ENCODE results near the gene ELOVL1.

Gene ELOVL1

DNA sequence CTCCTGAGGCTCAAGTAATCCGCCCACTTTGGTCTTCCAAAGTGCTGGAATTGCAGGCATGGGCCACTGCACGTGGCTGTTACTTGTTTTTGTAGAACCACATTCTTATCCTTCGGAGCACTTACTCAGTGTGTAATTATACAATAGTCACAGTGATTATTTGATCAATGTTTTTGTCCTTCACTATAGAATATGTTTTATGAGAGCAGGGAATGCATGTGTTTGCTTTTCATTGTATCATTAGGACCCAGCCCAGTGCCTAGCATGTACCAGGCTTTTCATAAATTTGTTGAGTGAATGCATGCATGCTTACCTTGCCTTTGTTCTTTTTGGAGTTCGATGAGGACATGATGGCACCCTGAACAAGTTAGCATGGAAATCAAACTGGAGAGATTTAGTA lies 27.7 kb upstream of the ELOVL1 start:
- DNase-seq (ENCODE audit: low read depth in 1 of 2, low spot score in 1 of 2) = no peak
- no peak overlapping the region for H3K4me3 ChIP-seq (replicated peaks; ENCODE audit: insufficient read depth, low read length)
- no peaks in the 10 kb centered on the region for H3K27me3 ChIP-seq (ENCODE audit: insufficient read depth, poor library complexity, severe bottlenecking)
- no peak overlapping the region for H3K27ac ChIP-seq (replicated peaks)
- TF ChIP-seq, protein P1, sequence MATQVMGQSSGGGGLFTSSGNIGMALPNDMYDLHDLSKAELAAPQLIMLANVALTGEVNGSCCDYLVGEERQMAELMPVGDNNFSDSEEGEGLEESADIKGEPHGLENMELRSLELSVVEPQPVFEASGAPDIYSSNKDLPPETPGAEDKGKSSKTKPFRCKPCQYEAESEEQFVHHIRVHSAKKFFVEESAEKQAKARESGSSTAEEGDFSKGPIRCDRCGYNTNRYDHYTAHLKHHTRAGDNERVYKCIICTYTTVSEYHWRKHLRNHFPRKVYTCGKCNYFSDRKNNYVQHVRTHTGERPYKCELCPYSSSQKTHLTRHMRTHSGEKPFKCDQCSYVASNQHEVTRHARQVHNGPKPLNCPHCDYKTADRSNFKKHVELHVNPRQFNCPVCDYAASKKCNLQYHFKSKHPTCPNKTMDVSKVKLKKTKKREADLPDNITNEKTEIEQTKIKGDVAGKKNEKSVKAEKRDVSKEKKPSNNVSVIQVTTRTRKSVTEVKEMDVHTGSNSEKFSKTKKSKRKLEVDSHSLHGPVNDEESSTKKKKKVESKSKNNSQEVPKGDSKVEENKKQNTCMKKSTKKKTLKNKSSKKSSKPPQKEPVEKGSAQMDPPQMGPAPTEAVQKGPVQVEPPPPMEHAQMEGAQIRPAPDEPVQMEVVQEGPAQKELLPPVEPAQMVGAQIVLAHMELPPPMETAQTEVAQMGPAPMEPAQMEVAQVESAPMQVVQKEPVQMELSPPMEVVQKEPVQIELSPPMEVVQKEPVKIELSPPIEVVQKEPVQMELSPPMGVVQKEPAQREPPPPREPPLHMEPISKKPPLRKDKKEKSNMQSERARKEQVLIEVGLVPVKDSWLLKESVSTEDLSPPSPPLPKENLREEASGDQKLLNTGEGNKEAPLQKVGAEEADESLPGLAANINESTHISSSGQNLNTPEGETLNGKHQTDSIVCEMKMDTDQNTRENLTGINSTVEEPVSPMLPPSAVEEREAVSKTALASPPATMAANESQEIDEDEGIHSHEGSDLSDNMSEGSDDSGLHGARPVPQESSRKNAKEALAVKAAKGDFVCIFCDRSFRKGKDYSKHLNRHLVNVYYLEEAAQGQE (IDR thresholded peaks at IDR 0.05; ENCODE audit: insufficient replicate concordance, low read depth) = no peak
- TF ChIP-seq SPI1 (IDR thresholded peaks at IDR 0.05; ENCODE audit: borderline replicate concordance, low read depth) = no peak
- no peak for TF ChIP-seq GABPA (IDR thresholded peaks at IDR 0.05; ENCODE audit: low read depth)
- no peak for TF ChIP-seq POLR2AphosphoS5 (IDR thresholded peaks at IDR 0.05; ENCODE audit: low read depth)
- TF ChIP-seq, protein P2, sequence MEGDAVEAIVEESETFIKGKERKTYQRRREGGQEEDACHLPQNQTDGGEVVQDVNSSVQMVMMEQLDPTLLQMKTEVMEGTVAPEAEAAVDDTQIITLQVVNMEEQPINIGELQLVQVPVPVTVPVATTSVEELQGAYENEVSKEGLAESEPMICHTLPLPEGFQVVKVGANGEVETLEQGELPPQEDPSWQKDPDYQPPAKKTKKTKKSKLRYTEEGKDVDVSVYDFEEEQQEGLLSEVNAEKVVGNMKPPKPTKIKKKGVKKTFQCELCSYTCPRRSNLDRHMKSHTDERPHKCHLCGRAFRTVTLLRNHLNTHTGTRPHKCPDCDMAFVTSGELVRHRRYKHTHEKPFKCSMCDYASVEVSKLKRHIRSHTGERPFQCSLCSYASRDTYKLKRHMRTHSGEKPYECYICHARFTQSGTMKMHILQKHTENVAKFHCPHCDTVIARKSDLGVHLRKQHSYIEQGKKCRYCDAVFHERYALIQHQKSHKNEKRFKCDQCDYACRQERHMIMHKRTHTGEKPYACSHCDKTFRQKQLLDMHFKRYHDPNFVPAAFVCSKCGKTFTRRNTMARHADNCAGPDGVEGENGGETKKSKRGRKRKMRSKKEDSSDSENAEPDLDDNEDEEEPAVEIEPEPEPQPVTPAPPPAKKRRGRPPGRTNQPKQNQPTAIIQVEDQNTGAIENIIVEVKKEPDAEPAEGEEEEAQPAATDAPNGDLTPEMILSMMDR (IDR thresholded peaks at IDR 0.05; ENCODE audit: insufficient read depth, low read length) = no peak

DNA sequence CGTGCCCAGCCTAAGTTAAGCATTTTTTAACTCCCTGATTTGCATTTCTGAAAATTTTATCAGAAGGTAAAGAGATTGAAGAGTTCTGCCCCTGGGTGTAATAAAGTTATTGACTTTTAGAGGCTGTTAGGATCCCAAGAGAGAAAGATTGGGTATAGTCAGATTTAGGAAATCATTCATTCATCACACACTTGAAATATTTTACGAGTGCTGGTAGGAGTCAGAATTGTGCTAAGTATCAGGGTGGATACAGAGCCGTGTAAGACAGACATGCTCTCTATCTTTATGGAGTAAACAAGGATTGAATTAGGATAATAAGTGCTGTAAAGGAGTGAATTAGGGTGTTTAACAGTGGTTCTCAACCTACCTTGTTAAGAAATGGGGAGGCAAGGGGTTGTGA lies 24.9 kb upstream of the ELOVL1 start:
- DNase-seq (ENCODE audit: low read depth in 1 of 2, low spot score in 1 of 2) = no peak
- TF ChIP-seq, protein P2 (IDR thresholded peaks at IDR 0.05; ENCODE audit: insufficient read depth, low read length) = no peak
- Histone ChIP-seq H3K4me3 (replicated peaks; ENCODE audit: insufficient read depth, low read length) (no peak overlapping the region), H3K27me3 (ENCODE audit: insufficient read depth, poor library complexity, severe bottlenecking) (no peaks in the 10 kb centered on the region), H3K27ac (replicated peaks) (no peak overlapping the region)

DNA sequence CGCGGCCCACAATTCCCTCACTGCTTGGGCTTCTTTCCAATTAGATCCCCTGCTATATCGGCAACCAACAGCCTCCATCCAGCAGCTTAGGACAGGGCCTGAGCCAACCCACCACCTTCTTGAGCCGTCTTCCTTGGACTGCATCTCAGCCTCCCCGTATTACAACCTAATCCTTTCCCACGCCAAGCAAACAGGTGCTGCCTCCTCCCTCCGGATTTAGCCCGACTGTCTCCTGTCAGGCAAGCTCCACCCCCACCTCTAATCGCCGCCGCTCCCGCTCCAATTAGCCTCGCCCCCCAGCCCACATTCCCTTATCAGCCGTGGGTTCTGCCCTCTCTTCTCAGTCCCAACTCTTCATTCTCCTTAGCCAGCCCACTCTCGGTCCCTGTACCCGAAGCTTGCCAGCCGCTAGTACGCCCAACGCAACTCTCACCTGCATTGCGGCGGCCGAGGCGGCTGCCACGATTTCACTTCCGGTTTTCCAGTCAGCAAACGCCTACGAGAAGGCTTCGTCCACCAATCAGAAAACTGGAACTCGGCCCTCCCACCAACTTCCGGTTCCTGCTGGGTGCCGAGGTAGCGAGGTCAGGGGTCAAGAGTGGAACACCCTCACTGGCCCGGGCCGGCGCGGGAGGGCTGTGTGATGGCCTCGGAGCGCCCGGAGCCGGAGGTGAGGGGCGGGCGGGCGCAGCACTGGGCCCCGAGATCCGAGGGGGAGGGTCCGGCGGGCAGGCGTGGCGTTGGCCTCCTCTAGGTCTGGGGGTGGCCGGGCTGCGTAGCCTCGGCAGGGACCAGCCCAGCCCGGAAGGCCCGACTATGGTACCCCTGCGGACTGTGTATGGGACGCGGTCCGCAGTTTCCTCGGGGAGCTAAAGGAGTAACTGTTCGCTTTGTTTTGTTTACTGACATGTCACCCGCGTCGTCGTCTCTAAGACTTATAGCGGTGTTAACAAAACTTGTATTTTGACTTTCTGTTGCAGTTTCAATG lies 21.8 kb upstream of the ELOVL1 start, which contains the start of the genes MED8 and SZT2:
MED8 (minus strand) TSS at position 475 of the 988 bp plus-strand sequence; CDS start at position 439, 36 bp downstream.
SZT2 (plus strand) TSS at position 574 of the 988 bp plus-strand sequence; CDS start at position 644, 70 bp downstream.
- DNase-seq (ENCODE audit: low read depth in 1 of 2, low spot score in 1 of 2) = peak; percentile 96

More for the DNA sequence above, 21.8 kb upstream of the ELOVL1 start, which contains the start of the genes MED8 and SZT2:
- TF ChIP-seq POLR2AphosphoS5 (IDR thresholded peaks at IDR 0.05; ENCODE audit: low read depth) (peak; percentile 85; the same call in 1 of the 2 replicates), GABPA (IDR thresholded peaks at IDR 0.05; ENCODE audit: low read depth) (peak; percentile 93), SPI1 (IDR thresholded peaks at IDR 0.05; ENCODE audit: borderline replicate concordance, low read depth) (peak; percentile 83; the same call in 1 of the 2 replicates)
- TF ChIP-seq, protein P1 (IDR thresholded peaks at IDR 0.05; ENCODE audit: insufficient replicate concordance, low read depth) = no peak
- TF ChIP-seq, protein P2 (IDR thresholded peaks at IDR 0.05; ENCODE audit: insufficient read depth, low read length) = no peak
- H3K4me3 ChIP-seq (replicated peaks; ENCODE audit: insufficient read depth, low read length) = peak within 1 kb of the TSS; percentile 95
- no peaks in the 10 kb centered on the region for H3K27me3 ChIP-seq (ENCODE audit: insufficient read depth, poor library complexity, severe bottlenecking)
- H3K27ac ChIP-seq (replicated peaks) = peak within 1 kb of the TSS; percentile 86
